Midbrain (tissue), 1 donor: ENCODE data around the gene SNAPC4.

Experiments
- DNase-seq: peaks from one replicate; lab custom pipeline; 2025; lab: John Stamatoyannopoulos, UW

Gene SNAPC4

GRCh38 chr9:136372561-136373299, 27.2 kb downstream of the SNAPC4 start:
- DNase-seq: peak; percentile 35

DNA sequence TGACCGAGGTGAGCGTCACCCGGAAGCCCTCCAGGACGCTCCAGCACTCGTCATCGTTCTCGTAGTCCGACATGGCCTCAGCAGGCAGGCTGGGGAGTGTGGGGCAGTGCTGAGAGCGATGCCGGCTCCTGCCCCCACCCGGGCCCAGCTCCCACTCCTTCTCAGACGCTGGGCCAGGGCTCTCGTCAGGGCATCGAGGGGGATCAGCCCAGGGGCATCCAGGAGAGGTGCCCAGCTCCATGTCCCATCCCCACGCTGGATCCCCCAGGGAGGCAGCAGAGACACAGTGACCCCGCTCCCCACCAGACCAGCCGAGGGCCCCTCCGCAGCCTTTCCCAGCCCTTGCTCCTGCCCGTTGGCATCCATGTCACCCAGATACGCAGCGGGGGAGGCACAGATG, 28.0 kb downstream of the SNAPC4 start:
- DNase-seq: no peak

GRCh38 chr9:136371533-136371880, 28.5 kb downstream of the SNAPC4 start:
- no peak for DNase-seq

DNA sequence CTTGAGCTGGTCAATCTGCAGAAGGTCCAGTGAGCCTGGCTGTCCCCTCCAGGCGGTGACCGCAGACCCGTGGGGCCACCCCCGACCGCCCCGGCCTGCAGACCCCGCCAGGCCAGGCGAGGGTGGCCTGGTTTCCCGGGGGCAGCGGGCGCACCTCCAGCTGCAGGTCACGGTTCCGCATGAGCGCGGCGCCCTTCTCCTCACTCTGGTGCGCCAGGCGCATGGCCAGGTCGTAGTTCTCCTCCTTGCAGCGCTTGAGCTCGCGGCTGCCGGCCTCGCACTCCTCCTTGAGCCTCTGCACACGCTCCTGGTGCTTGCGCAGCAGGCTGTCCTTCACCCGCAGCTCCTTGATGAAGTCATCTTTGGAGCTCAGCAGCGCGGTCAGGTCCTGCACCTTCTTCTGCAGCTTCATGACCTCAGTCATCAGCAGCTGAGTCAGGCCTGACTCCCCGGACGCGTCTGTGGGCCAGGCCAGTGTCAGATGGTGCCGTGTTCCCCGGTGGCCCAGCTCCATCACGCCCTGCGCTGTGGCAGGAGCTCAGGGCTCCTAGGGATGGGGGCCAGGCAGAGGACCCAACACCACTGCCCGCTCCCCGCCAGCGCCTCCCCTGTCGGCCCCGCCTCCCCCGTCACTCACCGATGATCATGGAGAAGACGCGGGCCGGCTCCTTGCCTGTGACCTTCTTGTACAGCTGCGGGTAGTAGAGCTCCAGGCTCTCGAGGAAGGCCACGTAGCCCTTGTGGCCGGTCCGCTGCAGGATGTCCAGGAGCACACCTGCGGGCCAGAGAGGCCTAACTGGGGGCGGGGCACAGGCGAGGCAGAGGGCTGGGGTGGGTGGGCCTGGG, 29.1 kb downstream of the SNAPC4 start:
- no peak for DNase-seq

DNA sequence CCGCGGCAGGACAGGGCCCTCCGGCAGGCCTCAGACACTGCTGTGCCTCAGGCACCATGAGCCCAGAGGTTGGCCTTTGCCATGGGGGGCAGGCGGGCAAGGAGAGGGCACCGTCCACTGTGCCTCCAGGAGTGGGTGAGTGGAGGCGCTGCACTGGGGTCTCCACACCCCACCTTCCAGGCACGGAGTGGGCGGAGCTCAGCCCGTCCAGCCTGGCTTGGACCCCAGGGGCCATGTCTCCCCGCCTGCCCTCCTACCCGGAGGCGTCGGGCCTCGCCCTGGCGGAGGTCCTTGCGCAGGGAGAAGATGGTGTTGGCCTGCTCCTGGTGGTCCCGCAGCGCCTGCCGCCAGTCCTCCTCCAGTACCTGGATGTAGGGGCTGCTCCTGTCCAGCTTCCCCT, 29.9 kb downstream of the SNAPC4 start:
- DNase-seq: no peak

DNA sequence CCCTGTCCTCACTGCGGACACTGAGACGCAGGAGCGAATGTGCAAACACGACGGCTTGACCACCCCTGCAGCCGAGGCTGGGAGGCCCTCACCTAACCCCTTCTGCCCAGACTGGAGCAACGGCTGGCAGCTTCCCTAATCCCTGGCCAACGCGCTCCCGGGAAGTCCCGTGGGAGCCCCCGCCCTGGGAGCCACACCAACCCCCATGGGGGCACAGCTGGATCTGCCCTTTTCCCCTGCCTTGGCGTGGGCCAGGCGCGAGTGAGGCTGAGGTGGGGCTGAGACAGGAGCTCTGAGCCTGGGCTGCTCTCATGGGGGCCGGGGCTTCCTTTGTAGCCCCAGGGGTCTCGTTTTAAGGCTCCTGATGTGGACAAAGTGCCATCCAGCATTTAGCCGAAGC, 31.8 kb downstream of the SNAPC4 start:
- DNase-seq: no peak

- no peak for DNase-seq
These were observed 32.4 kb downstream of the SNAPC4 start for GRCh38 chr9:136367296-136368145.

- DNase-seq: no peak
These were observed 33.1 kb downstream of the SNAPC4 start for GRCh38 chr9:136366826-136367225.

GRCh38 chr9:136365775-136366222, 34.2 kb downstream of the SNAPC4 start:
- peak; percentile 17 for DNase-seq

GRCh38 chr9:136364942-136365774, 34.8 kb downstream of the SNAPC4 start:
- no peak for DNase-seq

GRCh38 chr9:136363949-136364748, 35.8 kb downstream of the SNAPC4 start:
- DNase-seq: no peak

- peak; percentile 88 for DNase-seq
These were observed 36.6 kb downstream of the SNAPC4 start, which contains the start of gene DNLZ for GRCh38 chr9:136363106-136363948. DNLZ (minus strand) TSS chr9:136363744; CDS start chr9:136363714, 30 bp downstream.

- no peak for DNase-seq
These were observed 37.6 kb downstream of the SNAPC4 start for GRCh38 chr9:136362450-136362784.

DNA sequence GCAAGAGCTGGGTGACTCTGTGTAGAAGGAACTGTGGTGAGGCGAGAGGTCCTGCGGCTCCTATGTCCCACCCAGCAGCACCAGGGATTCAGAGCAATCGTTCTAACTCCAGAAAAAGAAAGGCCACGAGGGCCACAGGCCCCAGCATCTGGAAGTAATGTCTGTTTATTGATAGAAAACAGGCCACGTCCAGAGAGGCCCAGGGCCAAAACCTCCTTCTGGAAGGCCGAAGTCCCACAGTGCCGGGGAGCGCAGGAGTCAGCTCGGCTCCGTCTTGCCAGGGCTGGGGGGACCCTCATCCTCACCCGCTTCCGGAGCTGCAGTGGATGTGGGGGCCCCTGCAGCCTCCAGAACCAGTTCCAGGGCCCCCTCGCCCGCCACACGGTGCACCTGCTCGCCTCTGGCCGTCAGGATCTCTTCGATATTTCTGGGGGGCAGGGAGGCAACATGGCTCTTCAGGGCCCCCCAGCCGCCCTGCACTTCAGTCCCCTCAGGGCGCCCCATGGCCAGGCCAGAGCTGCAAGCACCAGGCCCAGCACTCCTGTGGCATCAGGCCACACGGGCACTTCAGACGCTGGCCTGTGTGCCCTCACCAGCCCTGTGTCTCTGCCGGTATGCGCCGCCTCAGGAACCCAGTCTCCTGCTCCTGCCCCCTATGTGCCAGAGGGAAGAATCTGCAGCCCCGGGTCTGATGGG, 38.1 kb downstream of the SNAPC4 start:
- no peak for DNase-seq

GRCh38 chr9:136361047-136361753, 38.8 kb downstream of the SNAPC4 start:
- DNase-seq: no peak

DNA sequence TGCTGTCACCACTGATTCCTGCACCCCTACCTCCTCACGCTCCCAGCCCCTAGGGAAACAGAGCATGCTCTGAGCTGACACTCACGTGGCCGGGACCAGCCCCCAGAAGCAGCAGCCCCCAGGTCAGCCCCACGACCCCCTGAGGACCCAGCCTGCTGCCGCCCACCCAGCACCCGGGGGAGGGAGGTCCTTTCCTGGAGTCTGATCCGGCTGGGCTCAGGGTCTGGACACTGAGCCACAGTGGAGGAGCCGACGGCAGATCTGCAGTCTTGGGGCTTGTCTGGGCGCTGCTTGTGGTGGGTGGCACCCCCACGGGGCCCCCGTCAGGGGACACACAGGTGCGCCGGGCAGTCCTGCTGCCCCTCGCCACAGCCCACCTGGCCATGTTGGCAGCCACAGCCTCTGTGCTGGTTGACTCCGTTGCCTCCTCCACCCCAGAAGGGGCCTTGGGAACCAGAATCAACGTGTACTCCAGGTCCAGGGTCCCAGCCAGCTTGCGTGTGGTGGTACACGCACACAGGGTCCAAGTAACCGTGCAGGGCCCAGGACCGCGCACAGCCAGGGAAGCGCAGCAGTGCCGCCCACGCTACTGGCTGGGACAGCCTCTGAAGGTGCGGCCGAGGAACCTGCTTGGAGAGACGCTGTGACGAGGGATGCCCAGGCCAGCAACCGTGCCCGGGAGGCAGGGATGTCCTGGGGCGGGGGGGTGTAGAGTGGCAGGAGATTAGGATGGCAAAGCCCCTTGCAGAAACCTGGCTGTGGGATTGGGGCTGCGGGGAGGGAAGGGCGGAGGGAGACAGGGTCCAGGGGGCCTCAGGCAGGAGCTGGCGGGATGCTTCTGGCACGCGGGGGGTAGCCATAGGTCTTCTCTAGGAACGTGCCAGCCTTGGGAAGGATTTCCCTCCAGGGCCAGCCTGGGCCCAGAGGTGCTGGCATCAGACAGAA, 39.9 kb downstream of the SNAPC4 start:
- no peak for DNase-seq

- DNase-seq: no peak
These were observed 41.1 kb downstream of the SNAPC4 start for GRCh38 chr9:136358888-136359287.
